ENCODE data around the gene ZFP1.

Gene ZFP1

GRCh38 chr16:75101635-75102034 is 46.7 kb upstream of the ZFP1 start:
- no peak overlapping the region for H2BK120ac ChIP-seq (ENCODE audit: insufficient read depth, low read length, poor library complexity)
- no peak overlapping the region for H3K27ac ChIP-seq (ENCODE audit: low read depth, low read length)
- no peaks in the 10 kb centered on the region for H3K9me3 ChIP-seq (ENCODE audit: insufficient read depth, low read depth, low read length)
- no peak overlapping the region for H3K9ac ChIP-seq (ENCODE audit: low read length)
- H3K27me3 ChIP-seq (ENCODE audit: insufficient read depth, low read length) = no peaks in the 10 kb centered on the region
- no CpG with 5 or more reads among the region's 3 CpGs for WGBS (ENCODE audit: extremely low coverage, insufficient coverage, insufficient read length)
- no peak overlapping the region for H3K14ac ChIP-seq (ENCODE audit: low read length)
- H3K4me1 ChIP-seq (ENCODE audit: control insufficient read depth in 1 of 2, insufficient read depth in 2 of 2, low read length in 2 of 2) = peaks cover 45 to 50% of the 10 kb centered on the region in 2 experiments
- no peak overlapping the region for H3K18ac ChIP-seq (ENCODE audit: low read length)
- H2AFZ ChIP-seq (ENCODE audit: insufficient read depth, low read length, poor library complexity) = no peak overlapping the region
- no peak overlapping the region for H4K8ac ChIP-seq (ENCODE audit: low read depth, low read length)
- H4K12ac ChIP-seq (ENCODE audit: low read depth, low read length) = no peak overlapping the region
- DNase-seq = no peak
- H2BK12ac ChIP-seq (ENCODE audit: low read length) = no peak overlapping the region
- no peak overlapping the region for H3K4me3 ChIP-seq (ENCODE audit: low read depth, low read length)
- H3K4ac ChIP-seq (ENCODE audit: low read depth, low read length) = no peak overlapping the region
- no peak overlapping the region for H4K91ac ChIP-seq (ENCODE audit: low read depth, low read length)
- peaks cover 2 to 7% of the 10 kb centered on the region in 2 experiments for H3K36me3 ChIP-seq (ENCODE audit: control insufficient read depth in 1 of 2, insufficient read depth in 2 of 2, low read length in 2 of 2)
- H2AK5ac ChIP-seq (ENCODE audit: low read length) = no peak overlapping the region
- peaks cover 4% of the 10 kb centered on the region for H3K79me2 ChIP-seq (ENCODE audit: control insufficient read depth, insufficient read depth, low read length, poor library complexity)
- H3K23ac ChIP-seq (ENCODE audit: low read length) = no peak overlapping the region
- no peak overlapping the region for H3K4me2 ChIP-seq (ENCODE audit: low read length)
- no peak overlapping the region for H2BK5ac ChIP-seq (ENCODE audit: low read depth, low read length, poor library complexity)
- H3K79me1 ChIP-seq (ENCODE audit: low read length) = peaks cover 8% of the 10 kb centered on the region

GRCh38 chr16:75102595-75102994 is 45.7 kb upstream of the ZFP1 start:
- Histone ChIP-seq H4K8ac (ENCODE audit: low read depth, low read length) (no peak overlapping the region), H2BK120ac (ENCODE audit: insufficient read depth, low read length, poor library complexity) (no peak overlapping the region), H2AFZ (ENCODE audit: insufficient read depth, low read length, poor library complexity) (no peak overlapping the region), H3K18ac (ENCODE audit: low read length) (no peak overlapping the region), H2AK5ac (ENCODE audit: low read length) (no peak overlapping the region), H3K36me3 (ENCODE audit: control insufficient read depth in 1 of 2, insufficient read depth in 2 of 2, low read length in 2 of 2) (peaks cover 5 to 7% of the 10 kb centered on the region in 2 experiments), H3K9me3 (ENCODE audit: insufficient read depth, low read depth, low read length) (no peaks in the 10 kb centered on the region), H3K23ac (ENCODE audit: low read length) (no peak overlapping the region), H2BK12ac (ENCODE audit: low read length) (no peak overlapping the region), H4K12ac (ENCODE audit: low read depth, low read length) (no peak overlapping the region), H3K4me3 (ENCODE audit: low read depth, low read length) (no peak overlapping the region), H3K4me2 (ENCODE audit: low read length) (no peak overlapping the region), H3K79me1 (ENCODE audit: low read length) (peaks cover 3% of the 10 kb centered on the region), H3K9ac (ENCODE audit: low read length) (no peak overlapping the region), H3K27me3 (ENCODE audit: insufficient read depth, low read length) (no peaks in the 10 kb centered on the region), H4K91ac (ENCODE audit: low read depth, low read length) (no peak overlapping the region), H3K4me1 (ENCODE audit: control insufficient read depth in 1 of 2, insufficient read depth in 2 of 2, low read length in 2 of 2) (peaks cover 38 to 45% of the 10 kb centered on the region in 2 experiments), H3K79me2 (ENCODE audit: control insufficient read depth, insufficient read depth, low read length, poor library complexity) (peaks cover 4% of the 10 kb centered on the region), H3K27ac (ENCODE audit: low read depth, low read length) (no peak overlapping the region), H3K14ac (ENCODE audit: low read length) (no peak overlapping the region), H3K4ac (ENCODE audit: low read depth, low read length) (no peak overlapping the region), H2BK5ac (ENCODE audit: low read depth, low read length, poor library complexity) (no peak overlapping the region)
- no peak for DNase-seq
- WGBS (ENCODE audit: extremely low coverage, insufficient coverage, insufficient read length) = no CpG with 5 or more reads among the region's 9 CpGs

- no peaks in the 10 kb centered on the region for H3K27me3 ChIP-seq (ENCODE audit: insufficient read depth, low read length)
- H3K9me3 ChIP-seq (ENCODE audit: insufficient read depth, low read depth, low read length) = no peaks in the 10 kb centered on the region
- no peak overlapping the region for H3K9ac ChIP-seq (ENCODE audit: low read length)
- H3K4ac ChIP-seq (ENCODE audit: low read depth, low read length) = no peak overlapping the region
- peaks cover 3% of the 10 kb centered on the region for H3K79me1 ChIP-seq (ENCODE audit: low read length)
- H3K4me1 ChIP-seq (ENCODE audit: control insufficient read depth in 1 of 2, insufficient read depth in 2 of 2, low read length in 2 of 2) = peaks cover 28 to 34% of the 10 kb centered on the region in 2 experiments
- no peak overlapping the region for H3K4me3 ChIP-seq (ENCODE audit: low read depth, low read length)
- H3K23ac ChIP-seq (ENCODE audit: low read length) = no peak overlapping the region
- DNase-seq = no peak
- H2BK5ac ChIP-seq (ENCODE audit: low read depth, low read length, poor library complexity) = no peak overlapping the region
- no peak overlapping the region for H3K4me2 ChIP-seq (ENCODE audit: low read length)
- no peak overlapping the region for H3K14ac ChIP-seq (ENCODE audit: low read length)
- no peak overlapping the region for H4K91ac ChIP-seq (ENCODE audit: low read depth, low read length)
- peaks cover 9% of the 10 kb centered on the region in 2 experiments for H3K36me3 ChIP-seq (ENCODE audit: control insufficient read depth in 1 of 2, insufficient read depth in 2 of 2, low read length in 2 of 2)
- H3K27ac ChIP-seq (ENCODE audit: low read depth, low read length) = no peak overlapping the region
- peaks cover 4% of the 10 kb centered on the region for H3K79me2 ChIP-seq (ENCODE audit: control insufficient read depth, insufficient read depth, low read length, poor library complexity)
- H3K18ac ChIP-seq (ENCODE audit: low read length) = no peak overlapping the region
- no peak overlapping the region for H2BK12ac ChIP-seq (ENCODE audit: low read length)
- H2AFZ ChIP-seq (ENCODE audit: insufficient read depth, low read length, poor library complexity) = no peak overlapping the region
- no peak overlapping the region for H4K8ac ChIP-seq (ENCODE audit: low read depth, low read length)
- no CpG with 5 or more reads among the region's 5 CpGs for WGBS (ENCODE audit: extremely low coverage, insufficient coverage, insufficient read length)
- H2AK5ac ChIP-seq (ENCODE audit: low read length) = no peak overlapping the region
- H2BK120ac ChIP-seq (ENCODE audit: insufficient read depth, low read length, poor library complexity) = no peak overlapping the region
- no peak overlapping the region for H4K12ac ChIP-seq (ENCODE audit: low read depth, low read length)
Observed at GRCh38 chr16:75103994-75104393, 44.3 kb upstream of the ZFP1 start.

- Histone ChIP-seq H3K4ac (ENCODE audit: low read depth, low read length) (no peak overlapping the region), H3K79me1 (ENCODE audit: low read length) (peaks cover 3% of the 10 kb centered on the region), H3K9me3 (ENCODE audit: insufficient read depth, low read depth, low read length) (no peaks in the 10 kb centered on the region), H3K23ac (ENCODE audit: low read length) (no peak overlapping the region), H3K4me3 (ENCODE audit: low read depth, low read length) (peak overlapping the region; percentile 27), H2BK5ac (ENCODE audit: low read depth, low read length, poor library complexity) (no peak overlapping the region), H2BK12ac (ENCODE audit: low read length) (no peak overlapping the region), H3K9ac (ENCODE audit: low read length) (no peak overlapping the region), H4K8ac (ENCODE audit: low read depth, low read length) (no peak overlapping the region), H4K12ac (ENCODE audit: low read depth, low read length) (no peak overlapping the region), H3K4me1 (ENCODE audit: control insufficient read depth in 1 of 2, insufficient read depth in 2 of 2, low read length in 2 of 2) (peaks cover 25 to 30% of the 10 kb centered on the region in 2 experiments), H3K14ac (ENCODE audit: low read length) (no peak overlapping the region), H3K4me2 (ENCODE audit: low read length) (no peak overlapping the region), H3K18ac (ENCODE audit: low read length) (peak overlapping the region; percentile 17), H3K27ac (ENCODE audit: low read depth, low read length) (no peak overlapping the region), H3K27me3 (ENCODE audit: insufficient read depth, low read length) (no peaks in the 10 kb centered on the region), H4K91ac (ENCODE audit: low read depth, low read length) (no peak overlapping the region), H2AFZ (ENCODE audit: insufficient read depth, low read length, poor library complexity) (no peak overlapping the region), H3K36me3 (ENCODE audit: control insufficient read depth in 1 of 2, insufficient read depth in 2 of 2, low read length in 2 of 2) (peaks cover 13 to 17% of the 10 kb centered on the region in 2 experiments), H3K79me2 (ENCODE audit: control insufficient read depth, insufficient read depth, low read length, poor library complexity) (peaks cover 4% of the 10 kb centered on the region), H2BK120ac (ENCODE audit: insufficient read depth, low read length, poor library complexity) (no peak overlapping the region), H2AK5ac (ENCODE audit: low read length) (no peak overlapping the region)
- no CpG with 5 or more reads among the region's 11 CpGs for WGBS (ENCODE audit: extremely low coverage, insufficient coverage, insufficient read length)
- no peak for DNase-seq
Observed at GRCh38 chr16:75104836-75105235, 43.5 kb upstream of the ZFP1 start.

Data from trophoblast cell (in vitro differentiated cells and primary cell).